Metanephros (tissue), 1 donor: ENCODE measurements around the gene CRYGA. TPM values are rescaled to one million over a fixed set of nuclear protein-coding genes. Genes with fewer than 3 reads are reported as not detected.

ENCODE experiments used
- total RNA-seq: library from RNA; depleted of rRNA; stranded (reverse); fragments of >200 nt; gene quantifications from one replicate; pipeline ENCODE4 v1.2.3, GENCODE V29; 2014

The CRYGA gene
- not detected for total RNA-seq

DNA sequence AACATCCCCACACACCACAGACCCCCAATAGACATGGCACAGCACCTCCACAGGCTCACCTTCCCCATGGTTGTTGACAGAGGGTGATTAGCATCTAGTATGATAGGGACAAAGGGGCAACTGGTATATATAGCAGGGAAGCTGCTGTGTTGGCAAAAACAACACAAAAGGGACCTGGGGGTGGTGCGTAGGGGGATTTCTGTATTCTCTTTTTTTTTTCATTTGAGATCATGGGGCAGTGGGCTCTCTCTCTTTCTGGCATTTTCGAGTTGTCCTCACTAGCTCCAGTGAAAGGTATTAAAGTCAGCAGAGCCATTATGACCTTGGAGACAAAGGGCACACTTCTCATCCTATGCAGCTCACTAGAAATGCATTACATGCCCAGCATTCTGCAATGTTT is at the start of gene CRYGA:
Gene CRYGA, minus strand, starts transcription at position 101 of the 400 bp plus-strand sequence. Its CDS starts 33 bp downstream, at position 68.

GRCh38 chr2:208189810-208190503 is 26.6 kb upstream of the CRYGA start, which contains the start of gene C2orf80:
TSS of gene C2orf80 (minus strand) at chr2:208190030. CDS start at chr2:208186986, 3,044 bp downstream.

GRCh38 chr2:208146006-208146405 is 17.4 kb downstream of the CRYGA start, which contains the start of gene CRYGB:
TSS of gene CRYGB (minus strand) at chr2:208146158. CDS start at chr2:208146120, 38 bp downstream.

GRCh38 chr2:208129744-208130711 is 33.4 kb downstream of the CRYGA start, which contains the start of gene CRYGC:
TSS of gene CRYGC (minus strand) at chr2:208129828. CDS start at chr2:208129792, 36 bp downstream.

GRCh38 chr2:208124013-208124715 is 39.2 kb downstream of the CRYGA start, which contains the start of gene CRYGD:
TSS of gene CRYGD (minus strand) at chr2:208124524. CDS start at chr2:208124473, 51 bp downstream.

Other genes with a start within 250 kb of the CRYGA start
- gene PLEKHM3, start 138.1 kb downstream of the CRYGA start, total RNA-seq = 26.7 TPM
- gene CRYGD, start 39.1 kb downstream of the CRYGA start, total RNA-seq = not detected
- not detected for gene CRYGC, start 33.8 kb downstream of the CRYGA start, total RNA-seq
- not detected for gene CRYGB, start 17.4 kb downstream of the CRYGA start, total RNA-seq
- not detected for gene C2orf80, start 26.4 kb upstream of the CRYGA start, total RNA-seq
- 53.2 TPM for gene IDH1, start 91.5 kb upstream of the CRYGA start, total RNA-seq
- gene PIKFYVE, start 102.7 kb upstream of the CRYGA start, total RNA-seq = 40.1 TPM
- 22.5 TPM for gene PTH2R, start 243.2 kb upstream of the CRYGA start, total RNA-seq